HG03469 (cell line): ENCODE measurements around the gene RNF187.
"Not testable (repeated sequence)": the region's sequence is repeated elsewhere in the genome, so short reads cannot be mapped to it uniquely, and the experiment has no call there.

Source experiments
- ATAC-seq: cut with Tn5 transposase; IDR thresholded peaks from one replicate; pipeline ENCODE4 v1.9.1; 2021; ENCODE audit warnings: mild to moderate bottlenecking, moderate library complexity, moderate number of reproducible peaks; ENCODE audit not compliant: unreplicated experiment

RNF187 gene

GRCh38 chr1:228486596-228487335 is 416 bp upstream of the RNF187 start:
- ATAC-seq = peak; percentile 33

DNA sequence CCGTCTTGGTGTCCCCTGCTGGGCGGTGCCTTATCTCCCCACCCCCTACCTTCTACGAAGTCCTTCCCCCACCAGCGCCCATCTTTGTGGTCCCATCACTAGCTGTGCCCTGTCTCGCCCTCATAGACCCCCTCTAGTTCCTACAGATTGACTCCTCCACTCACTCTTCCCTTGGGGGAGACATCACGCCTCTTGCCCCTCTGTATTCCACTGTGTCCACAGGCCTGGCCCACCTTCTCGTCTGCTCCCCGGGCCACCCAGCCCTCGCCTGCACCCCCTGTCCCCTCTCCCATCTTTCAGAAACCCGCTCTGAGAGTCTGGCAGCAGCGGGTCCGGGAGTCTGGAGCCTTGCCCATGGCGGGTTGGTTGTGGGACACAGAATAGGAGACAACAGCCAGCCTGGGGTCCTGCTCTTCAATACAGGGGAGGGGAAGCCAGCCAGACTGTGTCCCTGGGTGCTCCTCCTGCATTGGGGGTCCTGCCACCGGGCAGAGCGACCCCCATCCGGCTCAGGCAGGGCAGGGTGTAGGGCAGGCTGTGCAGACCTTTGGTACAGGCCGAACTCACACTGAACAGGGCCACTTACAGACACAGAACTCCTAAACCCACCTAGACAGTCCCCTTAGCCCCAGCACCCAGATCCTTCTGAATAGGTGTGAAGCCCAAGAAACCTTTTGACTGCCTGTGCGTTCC is 1.1 kb downstream of the RNF187 start:
- ATAC-seq = no peak

DNA sequence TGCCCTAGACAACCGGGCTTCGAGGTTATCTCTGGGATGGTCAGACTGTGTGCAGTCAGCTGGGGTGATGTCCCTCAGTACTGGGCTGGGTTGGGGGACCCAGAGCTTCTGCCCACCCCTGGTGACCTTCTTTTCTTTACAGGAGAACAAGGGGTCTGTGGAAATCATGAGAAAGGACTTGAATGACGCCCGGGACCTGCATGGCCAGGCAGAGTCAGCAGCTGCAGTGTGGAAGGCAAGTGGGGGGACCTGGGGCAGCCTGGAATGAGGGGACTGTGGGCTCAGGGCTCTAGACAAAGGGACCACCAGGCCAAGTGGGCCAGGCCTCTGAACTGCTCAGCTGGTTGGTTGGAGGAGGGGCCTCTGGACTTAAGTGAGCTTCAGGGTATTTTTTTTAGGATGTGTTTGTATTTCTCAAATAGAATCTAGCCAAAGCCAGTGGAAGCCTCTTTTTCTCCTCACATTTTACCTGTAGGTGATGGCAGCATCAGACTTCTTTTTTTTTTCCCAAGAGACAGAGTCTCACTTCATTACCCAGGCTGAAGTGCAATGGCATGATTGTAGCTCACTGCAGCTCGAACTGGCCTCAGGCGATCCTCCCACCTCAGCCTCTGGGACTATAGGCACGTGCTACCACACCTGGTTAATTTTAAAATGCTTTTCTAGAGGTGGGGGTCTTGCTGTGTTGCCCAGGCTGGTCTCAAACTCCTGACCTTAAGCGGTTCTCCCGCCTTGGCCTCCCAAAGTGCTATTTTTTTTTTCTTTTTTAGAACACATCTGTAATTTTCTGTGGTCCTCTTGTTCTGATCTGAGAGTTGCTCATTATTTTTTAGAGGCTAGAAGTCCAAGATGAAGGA is 1.9 kb downstream of the RNF187 start:
- ATAC-seq = no peak

- ATAC-seq = no peak
Observed at GRCh38 chr1:228490120-228491078, 3.2 kb downstream of the RNF187 start.

DNA sequence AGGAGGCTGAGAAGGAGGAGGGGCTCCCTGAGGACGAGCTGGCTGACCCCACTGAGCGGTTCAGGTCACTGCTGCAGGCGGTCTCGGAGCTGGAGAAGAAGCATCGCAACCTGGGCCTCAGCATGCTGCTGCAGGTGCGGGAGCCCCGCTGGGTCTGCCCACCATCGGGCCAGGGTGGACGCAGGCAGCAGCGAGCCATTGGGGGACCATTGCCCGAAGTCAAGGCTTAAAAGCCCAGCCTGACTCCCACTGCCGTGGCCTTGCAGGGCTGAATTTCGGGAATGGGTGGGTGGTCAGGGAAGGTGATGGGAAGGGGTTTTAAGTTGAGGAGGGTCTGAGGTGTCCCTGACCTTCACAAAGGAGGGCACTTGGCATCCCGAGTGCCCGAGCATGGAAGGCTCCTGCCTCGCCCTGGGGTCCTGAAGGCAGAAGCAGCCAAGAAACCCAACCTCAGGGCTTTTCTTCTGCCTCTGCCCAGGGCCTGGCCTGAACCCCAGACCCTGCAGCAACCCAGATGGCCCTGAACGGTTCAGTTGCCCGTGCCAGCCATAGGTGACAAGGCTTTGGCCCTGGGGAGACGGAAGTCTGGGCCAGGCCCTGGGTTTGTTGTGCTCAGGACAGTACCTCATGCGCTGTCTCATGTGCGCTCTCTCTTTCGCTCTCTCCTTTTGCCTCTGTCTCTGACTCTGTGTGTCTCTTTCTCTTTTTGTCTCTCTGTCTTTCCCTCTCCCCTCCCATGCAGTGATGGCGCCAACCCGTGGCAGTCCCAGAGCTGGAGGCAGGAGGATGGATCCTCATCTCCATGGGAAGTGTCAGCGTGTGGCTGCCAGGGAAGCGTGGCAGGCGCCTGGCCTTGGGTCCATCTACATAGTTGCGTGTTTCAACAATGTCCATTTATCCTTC is 6.2 kb downstream of the RNF187 start:
- no peak for ATAC-seq

- ATAC-seq = no peak
Observed at GRCh38 chr1:228494044-228494353, 6.8 kb downstream of the RNF187 start.

DNA sequence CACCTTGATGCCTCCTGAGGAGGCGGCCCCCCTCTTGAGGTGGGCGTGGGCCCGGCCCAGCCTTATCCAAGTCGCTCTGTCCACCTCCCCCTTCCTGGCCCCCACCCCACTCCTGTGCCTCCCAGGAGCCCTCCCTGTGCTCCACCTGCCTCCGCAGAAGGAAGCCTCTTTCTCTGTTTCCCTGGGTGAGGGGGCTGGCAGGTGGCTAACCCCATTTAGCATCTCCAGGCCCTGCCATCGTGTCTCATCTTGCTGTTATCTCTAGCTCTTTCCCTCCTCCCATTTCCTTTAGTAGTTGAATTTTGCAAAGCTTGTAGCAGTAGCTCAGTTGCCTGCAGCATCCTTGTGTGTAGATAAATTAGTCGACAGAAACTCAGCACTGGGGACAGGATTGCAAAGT is 7.2 kb downstream of the RNF187 start:
- no peak for ATAC-seq

GRCh38 chr1:228494970-228495853 is 8.0 kb downstream of the RNF187 start:
- ATAC-seq = no peak

GRCh38 chr1:228496084-228496483 is 8.9 kb downstream of the RNF187 start:
- ATAC-seq = no peak

GRCh38 chr1:228496494-228496893 is 9.3 kb downstream of the RNF187 start:
- ATAC-seq = no peak

DNA sequence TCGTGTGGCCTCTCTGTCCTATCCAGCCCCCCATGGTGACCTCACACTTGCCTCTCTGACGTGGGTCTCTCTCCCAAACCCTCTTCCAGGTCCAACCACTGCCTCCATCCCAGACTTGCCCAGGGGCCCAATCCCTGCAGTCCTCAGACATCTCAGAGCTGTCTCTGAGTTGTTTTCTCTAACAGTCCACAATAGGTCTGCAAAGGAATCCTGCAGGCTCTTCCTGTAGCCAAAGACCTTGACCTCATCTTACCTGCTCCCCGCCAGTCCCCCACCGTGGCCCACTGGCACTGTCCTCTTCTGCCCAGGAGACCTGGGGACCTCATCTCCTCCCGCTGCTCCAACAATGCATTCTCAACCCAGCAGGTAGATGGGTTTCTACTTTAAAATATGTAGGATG is 10.0 kb downstream of the RNF187 start:
- ATAC-seq = no peak

DNA sequence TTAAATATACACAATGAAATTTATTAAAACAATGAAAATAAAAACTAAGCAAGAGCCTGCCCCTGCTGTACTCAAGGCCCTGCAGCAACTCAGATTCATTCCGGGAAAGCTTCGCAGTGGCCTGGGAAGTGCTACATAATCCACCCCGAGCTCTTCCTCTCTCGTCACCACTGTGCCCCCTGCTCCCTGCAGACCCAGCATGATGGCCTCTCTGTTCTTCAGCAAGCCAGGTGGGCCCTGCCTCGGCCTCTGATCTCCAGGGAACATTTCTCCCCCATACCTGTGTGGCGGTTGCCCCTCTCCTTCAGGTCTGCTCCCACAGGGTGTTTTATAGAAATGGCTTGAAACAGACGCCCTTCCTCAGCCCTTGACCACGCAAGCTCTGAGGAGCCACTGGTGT is 10.6 kb downstream of the RNF187 start:
- no peak for ATAC-seq

DNA sequence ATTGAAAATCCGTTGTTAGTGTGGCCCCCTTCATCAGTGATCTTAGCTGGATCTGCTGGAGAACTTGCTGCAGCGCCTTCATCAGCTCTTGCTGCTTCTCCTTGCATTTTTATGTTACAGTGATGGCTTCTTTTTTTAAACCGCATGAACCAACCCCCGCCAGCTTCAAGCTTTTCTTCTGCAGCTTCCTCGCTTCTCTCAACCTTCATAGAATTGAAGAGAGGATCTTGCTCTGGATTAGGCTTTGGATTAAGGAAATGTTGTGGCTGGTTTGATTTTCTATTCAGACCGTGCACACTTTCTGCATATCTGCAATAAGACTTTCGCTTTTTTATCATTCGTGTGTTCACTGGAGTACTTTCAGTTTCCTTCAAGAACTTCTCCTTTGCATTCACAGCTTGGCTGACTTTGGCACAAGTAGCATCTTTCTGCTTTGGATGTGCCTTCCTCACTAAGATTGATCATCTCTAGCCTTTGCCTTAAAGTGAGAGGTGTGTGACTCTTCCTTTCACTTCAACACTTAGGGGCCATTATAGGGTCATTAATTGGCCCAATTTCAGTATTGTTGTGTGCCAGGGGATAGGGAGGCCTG is 13.1 kb downstream of the RNF187 start:
- ATAC-seq = no peak

GRCh38 chr1:228500901-228501871 is 14.0 kb downstream of the RNF187 start:
- peak; percentile 80 for ATAC-seq

GRCh38 chr1:228502522-228502921 is 15.3 kb downstream of the RNF187 start:
- no peak for ATAC-seq

- ATAC-seq = not testable (repeated sequence)
Observed at GRCh38 chr1:228505944-228506343, 18.8 kb downstream of the RNF187 start.
